ENCODE data around the gene GDI2.

The GDI2 gene

GRCh38 chr10:5746197-5746596, 67.0 kb downstream of the GDI2 start:
- DNase-seq (ENCODE audit: extremely low read depth in 1 of 2, low read depth in 1 of 2) = no peak

DNA sequence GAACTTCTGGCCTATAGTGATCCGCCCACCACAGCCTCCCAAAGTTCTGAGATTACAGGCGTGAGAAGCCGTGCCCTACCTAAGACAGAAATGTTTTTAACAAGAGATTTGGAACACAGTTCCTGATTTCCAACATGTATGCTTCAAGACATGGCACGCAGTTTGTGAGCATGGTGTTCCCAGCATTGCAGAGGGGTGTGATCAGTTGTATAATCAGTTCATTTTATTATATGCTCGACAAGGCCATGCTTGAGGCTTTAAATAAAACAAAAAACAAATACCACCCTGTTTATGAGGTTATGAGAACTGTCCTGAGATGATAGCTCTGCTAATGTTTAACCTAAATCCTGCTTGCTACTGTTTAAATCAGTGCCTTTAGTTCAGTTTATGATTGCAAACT, 68.4 kb downstream of the GDI2 start:
- DNase-seq (ENCODE audit: extremely low read depth in 1 of 2, low read depth in 1 of 2) = no peak

DNA sequence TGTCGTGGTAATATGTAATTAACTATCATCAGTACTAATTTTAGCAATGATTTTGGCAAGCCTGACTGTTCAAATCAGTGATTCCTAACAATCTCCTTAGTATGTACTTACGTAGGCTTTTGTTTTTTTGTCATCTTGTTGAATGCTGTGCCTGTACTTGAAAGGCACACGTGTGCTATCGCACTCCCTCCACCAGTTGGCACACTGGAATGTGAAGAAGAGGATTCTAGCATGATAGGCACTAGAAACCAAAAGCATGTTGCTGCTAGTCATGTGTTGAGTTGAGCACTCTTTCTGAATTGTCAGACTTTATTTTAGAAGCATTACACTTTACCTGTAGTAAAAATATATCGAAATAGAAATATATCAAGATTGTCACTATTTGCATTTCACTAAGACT, 69.5 kb downstream of the GDI2 start:
- DNase-seq (ENCODE audit: extremely low read depth in 1 of 2, low read depth in 1 of 2) = no peak

- DNase-seq (ENCODE audit: extremely low read depth in 1 of 2, low read depth in 1 of 2) = no peak
Measured at GRCh38 chr10:5742116-5742515, 71.1 kb downstream of the GDI2 start.

- no peak for DNase-seq (ENCODE audit: extremely low read depth in 1 of 2, low read depth in 1 of 2)
Measured at GRCh38 chr10:5741276-5741675, 72.0 kb downstream of the GDI2 start.

DNA sequence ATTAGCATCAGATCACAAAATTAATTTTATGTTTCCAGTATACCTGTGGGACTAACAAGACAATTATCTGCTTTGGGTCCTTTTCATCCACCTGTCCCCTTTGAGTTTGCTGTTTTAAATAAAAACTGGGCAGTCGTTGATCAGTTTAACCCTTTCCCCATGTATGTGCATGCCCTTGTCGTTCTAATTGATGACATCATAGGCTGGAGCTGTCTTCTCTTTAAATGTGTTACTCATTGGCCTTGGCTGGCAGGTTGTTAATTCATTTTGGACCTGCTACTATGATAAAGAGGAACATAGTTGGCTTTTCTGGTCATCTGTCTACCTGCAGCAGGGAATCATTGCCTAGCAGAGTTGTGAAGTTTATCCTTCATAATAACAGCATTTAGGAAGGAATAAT, 74.8 kb downstream of the GDI2 start:
- DNase-seq (ENCODE audit: extremely low read depth in 1 of 2, low read depth in 1 of 2) = no peak

- no peak for DNase-seq (ENCODE audit: extremely low read depth in 1 of 2, low read depth in 1 of 2)
Measured at GRCh38 chr10:5737352-5737751, 75.9 kb downstream of the GDI2 start.

- no peak for DNase-seq (ENCODE audit: extremely low read depth in 1 of 2, low read depth in 1 of 2)
Measured at GRCh38 chr10:5736591-5736990, 76.6 kb downstream of the GDI2 start.

DNA sequence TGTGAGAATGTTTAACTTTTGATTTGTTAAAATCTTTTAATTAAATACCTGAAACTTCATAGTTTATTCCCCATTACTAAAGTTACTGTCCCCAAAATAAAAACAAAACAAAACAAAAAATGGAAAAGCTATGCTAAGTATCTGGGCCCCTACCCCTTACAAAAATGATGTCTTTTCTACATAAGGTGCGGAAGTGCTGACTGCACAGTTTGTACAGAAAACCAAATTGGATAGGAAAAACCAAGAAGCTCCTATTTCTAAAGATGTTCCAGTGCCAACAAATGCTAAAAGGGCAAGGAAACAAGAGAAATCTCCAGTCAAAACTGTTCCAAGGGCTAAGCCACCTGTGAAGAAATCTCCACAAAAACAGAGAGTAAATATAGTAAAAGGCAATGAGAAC, 78.1 kb downstream of the GDI2 start:
- DNase-seq (ENCODE audit: extremely low read depth in 1 of 2, low read depth in 1 of 2) = no peak

DNA sequence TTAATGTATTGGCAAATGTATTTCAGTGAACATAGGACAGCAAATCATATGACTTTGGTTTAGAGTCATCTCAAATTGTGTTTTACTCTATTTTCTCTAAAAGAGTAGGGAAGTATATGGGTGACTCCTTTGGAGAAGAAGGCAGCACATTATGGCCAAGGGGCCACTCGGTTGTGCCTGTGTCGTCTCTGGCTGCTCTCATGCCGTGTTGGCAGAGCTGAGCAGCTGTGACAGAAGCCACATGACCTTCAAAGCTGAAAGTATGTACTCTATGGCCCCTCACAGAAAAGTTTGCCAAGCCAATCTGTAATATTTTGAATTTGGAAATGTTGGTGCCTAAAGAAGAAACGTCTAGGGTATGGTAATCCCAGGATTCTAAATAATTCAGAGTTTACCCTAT, 81.1 kb downstream of the GDI2 start:
- no peak for DNase-seq (ENCODE audit: extremely low read depth in 1 of 2, low read depth in 1 of 2)

DNA sequence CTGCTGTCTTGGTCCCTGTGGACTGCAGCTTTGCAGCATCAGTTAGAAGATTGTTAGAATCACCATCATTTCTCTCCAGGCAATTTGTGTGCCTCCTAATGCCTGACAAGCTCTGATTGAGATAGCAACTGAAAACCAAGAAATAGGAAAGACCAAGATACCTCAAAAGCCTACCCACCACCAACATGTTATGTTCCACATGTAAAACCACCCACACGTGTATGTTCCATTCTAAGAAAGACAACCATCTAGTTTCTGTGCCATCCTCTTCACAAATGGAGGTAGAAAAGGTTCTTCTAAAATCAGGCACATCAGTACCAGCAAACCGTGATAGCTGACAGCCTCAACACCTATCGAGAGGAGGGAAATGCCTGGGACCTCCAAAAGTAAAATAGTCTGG, 81.7 kb downstream of the GDI2 start:
- no peak for DNase-seq (ENCODE audit: extremely low read depth in 1 of 2, low read depth in 1 of 2)

DNA sequence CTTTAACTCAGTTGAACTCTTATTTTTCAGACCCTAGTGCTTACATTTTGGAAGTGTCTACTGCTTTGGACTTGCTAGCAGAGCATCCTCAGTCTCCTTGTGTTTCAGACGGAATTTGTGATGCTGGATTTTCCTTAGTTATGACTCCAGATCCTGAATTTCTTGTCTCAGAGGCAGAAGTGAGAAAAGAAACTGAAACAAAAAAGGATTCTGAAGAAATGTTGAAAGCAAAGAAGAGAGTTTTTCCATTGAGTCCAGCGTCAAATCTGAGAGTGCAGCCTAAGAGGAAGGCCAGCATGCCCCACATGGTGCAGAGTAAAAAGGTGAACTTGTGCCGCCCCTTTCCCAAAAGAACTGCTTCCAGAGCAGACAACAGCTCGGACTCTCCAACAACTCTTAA, 82.5 kb downstream of the GDI2 start:
- no peak for DNase-seq (ENCODE audit: extremely low read depth in 1 of 2, low read depth in 1 of 2)

GRCh38 chr10:5723692-5724091, 89.5 kb downstream of the GDI2 start:
- DNase-seq (ENCODE audit: extremely low read depth in 1 of 2, low read depth in 1 of 2) = no peak

DNA sequence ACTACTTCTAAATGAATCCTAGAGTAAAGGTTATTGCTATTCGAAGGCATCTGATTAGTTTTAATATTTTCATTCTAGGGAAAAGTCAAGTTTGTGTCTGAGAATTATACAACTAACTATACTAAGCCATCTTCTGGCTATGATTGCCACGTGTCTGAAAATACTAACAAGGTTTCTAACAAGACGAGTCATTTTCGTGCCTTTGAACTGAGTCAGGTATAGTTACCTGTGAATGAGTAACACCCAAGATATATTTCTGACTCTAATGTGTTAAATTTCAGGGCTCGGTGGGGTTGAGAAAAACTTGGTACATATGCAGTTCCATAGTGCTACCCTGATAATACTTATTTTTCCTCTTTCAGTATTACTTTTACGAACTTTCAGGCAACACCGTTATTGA, 93.1 kb downstream of the GDI2 start:
- no peak for DNase-seq (ENCODE audit: extremely low read depth in 1 of 2, low read depth in 1 of 2)

DNA sequence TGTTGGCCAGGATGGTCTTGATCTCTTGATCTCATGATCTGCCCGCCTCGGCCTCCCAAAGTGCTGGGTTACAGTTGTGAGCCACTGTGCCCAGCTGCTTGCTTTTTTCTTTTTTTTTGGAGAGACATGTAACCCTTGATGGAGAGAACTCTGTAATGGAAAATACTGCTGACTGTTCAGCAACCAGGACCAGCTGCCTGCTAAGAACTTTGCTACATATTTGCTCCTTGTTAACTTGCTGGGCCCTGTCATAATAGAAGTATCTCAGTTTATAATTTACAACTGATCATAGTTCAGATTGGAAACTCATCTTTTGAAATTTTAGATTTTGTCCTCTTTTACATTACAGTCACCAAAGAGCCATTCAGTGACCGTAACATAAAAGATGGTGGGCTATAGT, 93.7 kb downstream of the GDI2 start:
- DNase-seq (ENCODE audit: extremely low read depth in 1 of 2, low read depth in 1 of 2) = no peak
